ENCODE measurements around the gene MRPL47.

DNA sequence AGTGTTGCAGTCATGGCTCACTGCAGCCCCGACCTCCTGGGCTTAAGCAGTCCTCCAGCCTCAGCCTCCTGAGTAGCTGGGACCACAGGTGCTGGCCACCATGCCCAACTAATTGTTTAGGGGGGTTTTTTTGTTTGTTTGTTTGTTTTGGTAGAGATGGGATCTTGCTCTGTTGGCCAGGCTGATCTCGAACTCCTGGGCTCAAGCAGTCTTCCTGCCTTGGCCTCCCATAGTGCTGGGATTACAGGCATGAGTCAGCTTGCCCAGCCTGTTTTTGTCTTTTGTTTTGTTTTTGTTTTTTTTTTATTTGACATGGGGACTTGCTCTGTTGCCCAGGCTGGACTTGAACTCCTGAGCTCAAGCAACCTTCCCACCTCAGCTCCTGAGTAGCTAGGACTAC, 17.6 kb upstream of the MRPL47 start:
- TF ChIP-seq EP300 (IDR thresholded peaks at IDR 0.05; ENCODE audit: low read length), result no peak
- no peak for TF ChIP-seq NFE2 (IDR thresholded peaks at IDR 0.05; ENCODE audit: low read depth)
- TF ChIP-seq SIN3A (IDR thresholded peaks at IDR 0.05; ENCODE audit: borderline replicate concordance in 2 of 2, control insufficient read depth in 1 of 2, low read depth in 2 of 2, low read length in 2 of 2), result no peak
- no peak for TF ChIP-seq POLR2AphosphoS5 (IDR thresholded peaks at IDR 0.05; ENCODE audit: control insufficient read depth, insufficient read depth, low read depth, low read length)
- TF ChIP-seq, protein P1, sequence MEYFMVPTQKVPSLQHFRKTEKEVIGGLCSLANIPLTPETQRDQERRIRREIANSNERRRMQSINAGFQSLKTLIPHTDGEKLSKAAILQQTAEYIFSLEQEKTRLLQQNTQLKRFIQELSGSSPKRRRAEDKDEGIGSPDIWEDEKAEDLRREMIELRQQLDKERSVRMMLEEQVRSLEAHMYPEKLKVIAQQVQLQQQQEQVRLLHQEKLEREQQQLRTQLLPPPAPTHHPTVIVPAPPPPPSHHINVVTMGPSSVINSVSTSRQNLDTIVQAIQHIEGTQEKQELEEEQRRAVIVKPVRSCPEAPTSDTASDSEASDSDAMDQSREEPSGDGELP (CRISPR knock-in tag; IDR thresholded peaks at IDR 0.05; ENCODE audit: borderline replicate concordance), result no peak
- TF ChIP-seq, protein P2, sequence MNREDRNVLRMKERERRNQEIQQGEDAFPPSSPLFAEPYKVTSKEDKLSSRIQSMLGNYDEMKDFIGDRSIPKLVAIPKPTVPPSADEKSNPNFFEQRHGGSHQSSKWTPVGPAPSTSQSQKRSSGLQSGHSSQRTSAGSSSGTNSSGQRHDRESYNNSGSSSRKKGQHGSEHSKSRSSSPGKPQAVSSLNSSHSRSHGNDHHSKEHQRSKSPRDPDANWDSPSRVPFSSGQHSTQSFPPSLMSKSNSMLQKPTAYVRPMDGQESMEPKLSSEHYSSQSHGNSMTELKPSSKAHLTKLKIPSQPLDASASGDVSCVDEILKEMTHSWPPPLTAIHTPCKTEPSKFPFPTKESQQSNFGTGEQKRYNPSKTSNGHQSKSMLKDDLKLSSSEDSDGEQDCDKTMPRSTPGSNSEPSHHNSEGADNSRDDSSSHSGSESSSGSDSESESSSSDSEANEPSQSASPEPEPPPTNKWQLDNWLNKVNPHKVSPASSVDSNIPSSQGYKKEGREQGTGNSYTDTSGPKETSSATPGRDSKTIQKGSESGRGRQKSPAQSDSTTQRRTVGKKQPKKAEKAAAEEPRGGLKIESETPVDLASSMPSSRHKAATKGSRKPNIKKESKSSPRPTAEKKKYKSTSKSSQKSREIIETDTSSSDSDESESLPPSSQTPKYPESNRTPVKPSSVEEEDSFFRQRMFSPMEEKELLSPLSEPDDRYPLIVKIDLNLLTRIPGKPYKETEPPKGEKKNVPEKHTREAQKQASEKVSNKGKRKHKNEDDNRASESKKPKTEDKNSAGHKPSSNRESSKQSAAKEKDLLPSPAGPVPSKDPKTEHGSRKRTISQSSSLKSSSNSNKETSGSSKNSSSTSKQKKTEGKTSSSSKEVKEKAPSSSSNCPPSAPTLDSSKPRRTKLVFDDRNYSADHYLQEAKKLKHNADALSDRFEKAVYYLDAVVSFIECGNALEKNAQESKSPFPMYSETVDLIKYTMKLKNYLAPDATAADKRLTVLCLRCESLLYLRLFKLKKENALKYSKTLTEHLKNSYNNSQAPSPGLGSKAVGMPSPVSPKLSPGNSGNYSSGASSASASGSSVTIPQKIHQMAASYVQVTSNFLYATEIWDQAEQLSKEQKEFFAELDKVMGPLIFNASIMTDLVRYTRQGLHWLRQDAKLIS (CRISPR knock-in tag; IDR thresholded peaks at IDR 0.05), result no peak
